Ovary (tissue), 3 donors: ENCODE results near the gene TMOD2.

ENCODE experiments used
- EP300 ChIP-seq: sonication (generic); formaldehyde crosslinking; IDR thresholded peaks from one replicate; pipeline ENCODE4 v1.6.1; 2017; ENCODE audit warnings: antibody characterized with exemption
- TF ChIP-seq, protein P1 (sequence below), 3 donors: fragments of 450-650 bp in 2 of 3; fragments of 200-600 bp in 1 of 3; IDR thresholded peaks; one replicate each; pipeline versions ENCODE4 v1.5.1 to v1.8.0; 2016 to 2022; ENCODE audit warnings: antibody characterized with exemption in 3 of 3, mild to moderate bottlenecking in 1 of 3
- donor health status: DM: no; HTN: no; CAD: no.

DNA sequence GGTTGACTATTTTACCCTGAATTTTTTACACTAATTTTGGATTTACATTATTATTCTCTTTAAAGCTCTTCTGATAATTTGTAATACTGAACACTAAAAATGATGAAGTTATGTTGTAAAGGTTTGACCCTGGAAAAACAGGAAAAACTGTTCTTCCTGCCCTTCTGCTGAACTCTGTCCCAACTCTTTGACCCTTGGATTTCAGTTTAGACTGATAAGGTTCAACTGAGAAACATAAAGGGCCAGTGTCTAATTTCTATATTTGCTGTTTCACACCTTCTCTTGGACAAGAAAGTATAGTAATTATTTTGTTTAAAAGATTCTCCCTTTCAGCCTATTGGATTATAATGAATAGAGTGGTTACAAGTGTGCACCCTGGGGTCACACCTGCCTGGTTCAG, 65.2 kb downstream of the TMOD2 start:
- no peak for TF ChIP-seq EP300
- TF ChIP-seq, protein P1, sequence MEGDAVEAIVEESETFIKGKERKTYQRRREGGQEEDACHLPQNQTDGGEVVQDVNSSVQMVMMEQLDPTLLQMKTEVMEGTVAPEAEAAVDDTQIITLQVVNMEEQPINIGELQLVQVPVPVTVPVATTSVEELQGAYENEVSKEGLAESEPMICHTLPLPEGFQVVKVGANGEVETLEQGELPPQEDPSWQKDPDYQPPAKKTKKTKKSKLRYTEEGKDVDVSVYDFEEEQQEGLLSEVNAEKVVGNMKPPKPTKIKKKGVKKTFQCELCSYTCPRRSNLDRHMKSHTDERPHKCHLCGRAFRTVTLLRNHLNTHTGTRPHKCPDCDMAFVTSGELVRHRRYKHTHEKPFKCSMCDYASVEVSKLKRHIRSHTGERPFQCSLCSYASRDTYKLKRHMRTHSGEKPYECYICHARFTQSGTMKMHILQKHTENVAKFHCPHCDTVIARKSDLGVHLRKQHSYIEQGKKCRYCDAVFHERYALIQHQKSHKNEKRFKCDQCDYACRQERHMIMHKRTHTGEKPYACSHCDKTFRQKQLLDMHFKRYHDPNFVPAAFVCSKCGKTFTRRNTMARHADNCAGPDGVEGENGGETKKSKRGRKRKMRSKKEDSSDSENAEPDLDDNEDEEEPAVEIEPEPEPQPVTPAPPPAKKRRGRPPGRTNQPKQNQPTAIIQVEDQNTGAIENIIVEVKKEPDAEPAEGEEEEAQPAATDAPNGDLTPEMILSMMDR (IDR thresholded peaks at IDR 0.05), result no peak
